Stimulated activated CD4-positive, alpha-beta T cell treated with anti-CD3 and anti-CD28 coated beads, Interleukin-1b, Interleukin-23, amount 100 ng/mL, for 1 hour (primary cell): ENCODE measurements around the gene TNFAIP1.

Experiments
- DNase-seq, 2 donors: peaks; one replicate each; pipeline ENCODE4 v3.0.0-alpha.2; 2020; ENCODE audit warnings: low read depth in 2 of 2

Gene TNFAIP1

DNA sequence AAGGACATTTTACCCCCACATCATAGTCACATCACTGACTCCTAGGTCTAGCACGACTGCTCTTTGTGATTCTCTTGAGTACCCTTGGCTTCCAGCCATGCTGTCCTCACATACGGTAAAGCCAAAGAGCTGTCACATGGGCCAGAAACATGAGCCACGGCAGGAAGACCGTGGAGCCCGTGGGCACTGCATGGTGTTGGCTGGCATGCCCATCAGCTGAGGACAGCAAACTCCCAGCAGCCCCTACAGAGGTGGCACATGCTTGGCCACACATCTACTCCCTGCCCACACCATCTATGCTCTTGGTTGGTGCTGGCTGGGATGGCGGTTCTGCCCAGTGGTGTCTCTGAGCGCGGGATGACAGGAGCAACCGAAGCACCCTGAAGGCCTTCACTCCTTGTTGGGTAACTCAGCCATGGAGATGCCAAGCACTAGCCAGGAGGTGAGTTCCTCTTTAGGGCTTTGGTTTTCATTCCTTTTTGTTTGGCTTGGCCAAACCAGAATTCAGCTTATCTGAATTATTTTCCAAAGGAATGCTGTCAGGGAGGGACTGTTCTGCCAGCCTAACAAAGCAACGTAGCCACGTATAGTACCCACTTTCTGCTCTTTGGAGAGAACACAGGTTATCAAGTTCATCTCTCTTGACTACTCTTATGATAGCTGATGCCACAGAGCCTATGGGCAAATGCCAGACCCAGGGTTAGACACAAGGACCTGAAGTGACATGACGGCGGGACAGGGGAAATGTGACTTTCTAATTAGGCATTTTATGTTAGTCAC lies 10.0 kb downstream of the TNFAIP1 start:
- no peak for DNase-seq

DNA sequence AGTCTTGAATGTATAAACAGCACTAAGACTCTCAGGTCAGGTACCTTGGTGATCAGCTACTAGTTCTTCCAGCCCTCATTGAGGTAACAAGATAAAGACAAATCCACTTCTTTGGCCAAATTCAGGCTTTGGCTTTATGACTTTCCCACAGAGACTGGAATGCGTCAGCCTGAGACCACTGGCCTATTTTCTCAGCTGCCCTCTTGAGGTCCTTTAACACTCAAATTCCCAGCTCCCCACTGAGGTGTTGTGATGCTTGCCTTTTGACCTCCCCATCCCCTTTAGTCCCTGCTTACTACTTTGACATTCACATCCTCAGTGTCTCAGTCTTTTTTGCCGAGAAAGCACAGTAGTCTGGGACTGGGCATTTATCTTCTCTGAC lies 10.6 kb downstream of the TNFAIP1 start:
- DNase-seq = no peak

DNA sequence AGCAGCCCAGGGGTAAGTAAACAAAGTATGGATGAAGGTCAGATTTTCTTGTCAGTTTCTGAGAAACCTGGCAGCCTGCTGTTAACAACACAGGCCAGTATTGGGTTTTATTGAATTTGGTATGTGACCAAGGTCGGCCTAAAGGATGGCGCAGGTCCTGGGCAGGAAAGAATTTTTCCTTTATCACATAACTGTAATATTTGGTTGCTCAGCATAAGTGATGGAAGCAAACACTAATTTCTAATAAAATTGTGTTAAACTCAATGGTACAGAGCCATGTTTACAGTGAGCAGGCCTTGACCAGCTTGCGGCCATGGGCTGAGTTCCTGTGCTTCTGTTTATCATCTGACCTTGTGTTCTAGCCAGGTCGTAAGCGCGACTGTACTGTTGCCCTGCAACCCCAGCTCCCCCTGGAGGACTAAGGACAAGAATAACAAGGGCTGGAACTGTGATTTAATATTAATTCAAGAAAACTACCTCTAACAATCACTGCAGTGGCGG lies 11.2 kb downstream of the TNFAIP1 start:
- no peak for DNase-seq

DNA sequence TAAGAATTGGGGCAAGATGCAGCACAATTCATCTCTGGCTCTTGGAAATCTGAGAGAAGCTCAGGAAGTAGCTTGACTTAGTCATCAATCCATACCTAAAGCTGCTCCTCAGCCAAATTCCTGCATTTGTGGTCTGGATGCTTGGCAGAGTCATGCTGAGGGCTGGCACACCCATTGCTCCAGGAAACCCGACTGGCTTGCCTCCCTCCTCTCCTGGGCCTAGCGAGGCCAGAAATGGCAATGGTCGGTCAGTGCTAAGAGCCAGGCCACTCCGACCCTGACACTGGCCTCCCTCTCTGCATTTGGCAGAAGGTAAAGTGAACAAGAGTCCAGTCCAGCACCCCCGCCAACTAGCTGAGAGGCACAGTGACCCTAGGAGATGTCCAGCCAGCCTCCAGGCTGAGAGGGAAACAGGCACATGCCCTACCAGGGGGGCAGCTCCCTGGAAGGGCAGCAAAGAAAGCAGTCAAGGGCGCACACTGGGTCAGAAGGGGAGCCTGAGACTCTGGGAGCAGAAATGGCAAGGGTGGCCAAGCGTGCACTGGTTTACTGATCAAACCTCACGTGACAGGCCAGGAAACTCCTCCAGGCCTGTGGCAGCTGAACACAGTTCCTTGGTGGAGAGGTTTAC lies 11.8 kb downstream of the TNFAIP1 start:
- no peak for DNase-seq

DNA sequence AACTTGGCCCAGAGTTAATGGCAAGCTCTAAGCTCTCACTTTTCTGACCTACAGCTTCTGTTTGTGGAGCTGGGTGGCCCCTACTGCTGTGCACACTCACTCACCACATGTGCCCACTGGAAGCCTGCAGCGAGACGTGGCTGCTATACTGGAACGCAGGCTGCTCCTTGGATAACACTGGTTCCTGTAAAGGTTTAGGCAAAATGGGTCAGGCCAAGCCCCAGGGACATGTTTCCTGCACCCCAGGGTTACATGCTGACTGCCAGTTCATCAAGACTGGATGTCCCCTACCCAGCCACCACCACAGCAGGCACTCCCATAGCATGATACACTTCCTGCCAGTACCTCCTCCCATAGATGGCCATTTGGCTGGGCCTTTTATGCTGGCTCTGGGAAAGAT lies 13.4 kb downstream of the TNFAIP1 start:
- DNase-seq = no peak

DNA sequence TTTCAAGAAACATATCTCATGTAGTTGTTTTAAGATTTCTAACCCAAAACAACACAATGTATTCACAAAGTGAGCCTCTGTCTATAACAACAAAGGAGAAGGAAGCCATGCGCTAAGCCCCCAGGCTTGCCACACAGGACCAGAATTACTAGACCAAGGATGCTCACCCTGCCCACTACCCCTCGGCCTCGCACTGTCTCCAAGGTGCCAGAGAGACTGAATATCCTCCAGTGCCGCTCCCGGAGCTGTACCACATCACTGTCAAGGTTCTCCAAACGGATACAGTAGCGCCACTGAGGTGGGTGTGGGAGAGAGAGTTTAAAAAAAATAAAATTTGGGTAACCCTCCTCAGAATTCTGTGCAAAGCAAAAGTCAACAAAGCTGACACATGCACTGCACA lies 14.7 kb downstream of the TNFAIP1 start:
- no peak for DNase-seq

DNA sequence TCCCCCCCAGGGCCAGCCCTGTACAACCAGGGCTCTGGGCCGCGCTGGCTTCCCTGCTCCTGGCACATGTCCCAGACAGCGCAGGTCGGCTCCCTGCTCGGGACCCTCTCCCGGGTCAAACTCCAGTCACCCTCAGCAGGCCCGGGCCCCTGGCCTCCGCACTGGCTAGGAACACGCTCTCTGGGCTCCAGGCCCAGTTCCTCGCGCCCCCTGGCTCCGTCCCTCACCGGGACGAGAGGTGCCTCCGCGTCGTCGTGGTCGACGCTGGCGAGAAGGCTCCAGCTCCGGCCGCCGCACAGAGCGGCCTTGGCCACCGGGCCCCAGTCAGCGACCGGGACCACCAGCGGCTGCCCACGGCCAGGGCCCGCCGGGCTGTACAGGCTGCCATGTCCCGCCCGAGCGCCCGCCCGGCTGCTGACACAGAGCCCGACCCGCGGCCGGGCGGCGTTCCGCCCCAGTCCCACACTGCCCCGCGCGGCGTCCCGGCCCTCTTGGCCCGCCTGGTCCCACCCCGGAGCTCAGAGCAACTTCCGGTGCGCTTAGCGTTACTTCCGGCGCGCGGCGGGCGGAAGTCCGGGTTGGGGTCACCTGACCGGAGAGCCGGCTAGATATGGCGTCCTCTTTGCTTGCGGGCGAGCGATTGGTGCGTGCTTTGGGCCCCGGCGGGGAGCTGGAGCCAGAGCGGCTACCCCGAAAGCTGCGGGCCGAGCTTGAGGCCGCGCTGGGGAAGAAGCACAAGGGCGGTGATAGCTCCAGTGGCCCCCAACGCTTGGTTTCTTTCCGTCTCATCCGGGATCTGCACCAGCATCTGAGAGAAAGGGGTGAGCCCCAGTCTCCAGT lies 21.7 kb downstream of the TNFAIP1 start, which contains the start of gene POLDIP2:
TSS of gene POLDIP2 (minus strand) at position 467 of the 840 bp plus-strand sequence. CDS start at position 388, 79 bp downstream.
- peak; percentile 87 to 89 for DNase-seq

DNA sequence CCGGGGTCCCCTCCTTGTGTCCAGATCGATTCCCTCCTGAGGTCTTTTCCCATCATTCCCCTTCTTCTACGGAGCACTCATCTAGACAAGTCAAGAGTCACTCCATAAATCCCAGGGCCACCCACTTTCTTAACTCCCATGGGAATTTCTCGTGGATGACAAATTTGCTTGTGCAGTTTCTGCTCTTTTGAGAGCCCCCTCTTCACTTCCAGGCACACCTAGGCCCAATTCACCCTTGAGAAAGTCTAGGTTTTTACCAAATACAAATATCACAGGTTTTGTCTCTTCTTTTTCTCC lies 22.3 kb downstream of the TNFAIP1 start:
- no peak for DNase-seq

DNA sequence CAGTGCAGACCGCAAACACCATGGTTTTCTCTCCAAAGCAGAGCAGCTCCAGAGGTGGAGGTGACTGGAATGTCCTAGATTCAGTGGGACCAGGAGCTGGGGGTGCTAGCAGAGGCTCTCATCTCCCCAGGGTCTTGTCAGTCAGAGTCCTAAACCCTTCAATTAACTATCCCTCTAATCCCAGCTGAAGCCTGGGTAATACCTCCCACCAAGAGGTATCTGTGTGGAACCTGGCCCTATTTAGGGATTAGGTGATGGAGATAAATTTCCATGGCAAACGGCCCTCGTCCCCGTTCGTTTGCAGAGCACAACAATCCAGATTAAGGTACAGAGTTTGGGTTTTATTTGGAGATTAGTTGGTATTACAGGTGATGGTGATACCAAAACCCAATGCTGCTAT lies 27.6 kb downstream of the TNFAIP1 start:
- no peak for DNase-seq

DNA sequence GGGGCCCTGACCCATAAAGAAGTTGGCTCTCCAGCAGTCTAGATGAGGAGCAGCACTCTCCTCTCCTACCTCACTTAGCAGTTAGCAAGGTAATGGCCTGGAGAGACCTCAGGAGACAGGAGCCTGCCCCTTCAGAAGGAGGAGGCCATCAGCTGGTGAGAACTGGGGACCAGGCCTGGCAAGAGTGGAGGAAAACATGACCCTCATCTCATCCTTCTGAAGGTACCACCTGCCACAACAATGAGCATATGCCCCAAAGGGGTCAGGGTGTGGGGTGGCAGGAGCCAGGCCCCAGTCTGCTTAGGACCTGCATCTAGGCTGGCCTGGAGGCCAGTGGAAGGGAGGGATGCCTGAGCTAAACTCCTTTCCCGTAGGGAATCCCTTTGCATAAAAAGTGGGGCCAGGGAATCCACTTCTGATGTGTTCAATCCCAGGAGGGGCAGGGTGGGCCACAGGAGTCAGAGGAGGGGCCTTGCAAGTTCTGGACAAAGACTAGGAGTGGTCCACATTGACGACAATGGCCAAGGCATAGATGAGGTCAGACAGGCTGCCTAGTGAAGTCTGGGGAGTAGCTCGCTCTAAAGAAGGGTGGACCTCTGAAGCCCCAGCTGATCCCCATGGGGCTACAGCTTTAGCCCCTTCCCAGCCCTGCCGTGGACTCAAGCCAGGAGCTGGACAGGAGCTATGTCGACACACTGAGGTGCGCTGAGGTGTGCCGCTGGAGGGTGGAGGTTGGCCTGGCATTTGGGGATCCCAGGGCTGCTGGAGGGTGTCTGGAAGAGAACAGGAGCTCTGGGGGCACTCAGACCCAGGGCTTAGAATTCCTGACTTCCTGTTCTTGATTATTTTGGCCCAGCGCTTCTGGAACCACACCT lies 28.5 kb downstream of the TNFAIP1 start:
- no peak for DNase-seq

DNA sequence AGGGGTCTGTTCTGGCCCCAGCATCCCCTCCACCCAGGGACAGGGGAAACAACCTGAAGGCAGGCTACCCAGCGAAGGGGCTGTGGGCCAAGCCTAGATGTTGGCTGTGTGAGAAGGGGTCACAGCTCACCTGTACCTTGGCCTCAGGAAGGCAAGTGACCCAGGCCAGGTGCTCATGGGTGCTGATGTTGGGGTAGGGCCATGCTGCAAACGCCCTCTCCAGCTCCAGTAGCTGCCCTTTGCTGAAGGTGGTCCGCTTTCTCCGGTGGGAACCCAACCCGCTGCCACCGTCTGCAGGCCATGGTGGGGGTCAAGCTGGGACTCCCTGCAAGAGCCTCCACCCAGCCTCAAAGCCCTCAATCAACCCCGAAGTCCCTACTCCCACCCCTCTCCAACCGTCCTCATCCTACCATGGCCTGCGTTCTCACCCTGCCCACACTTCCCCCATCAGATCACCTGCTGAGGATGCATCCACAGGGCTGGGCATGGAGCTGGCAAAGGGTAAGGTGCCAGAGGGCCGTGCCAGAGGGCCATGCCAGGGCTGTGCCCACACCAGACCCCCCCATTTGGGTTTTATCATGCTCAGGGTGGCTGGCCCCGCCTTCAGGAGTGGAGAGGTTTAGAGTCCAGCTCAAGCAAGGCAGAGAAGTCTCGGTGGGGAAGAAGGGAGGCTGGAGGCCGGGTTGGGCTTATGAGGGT lies 29.3 kb downstream of the TNFAIP1 start, which contains the start of gene SEBOX:
TSS of gene SEBOX (minus strand) at position 535 of the 699 bp plus-strand sequence. CDS start at position 487, 48 bp downstream.
- no peak for DNase-seq

DNA sequence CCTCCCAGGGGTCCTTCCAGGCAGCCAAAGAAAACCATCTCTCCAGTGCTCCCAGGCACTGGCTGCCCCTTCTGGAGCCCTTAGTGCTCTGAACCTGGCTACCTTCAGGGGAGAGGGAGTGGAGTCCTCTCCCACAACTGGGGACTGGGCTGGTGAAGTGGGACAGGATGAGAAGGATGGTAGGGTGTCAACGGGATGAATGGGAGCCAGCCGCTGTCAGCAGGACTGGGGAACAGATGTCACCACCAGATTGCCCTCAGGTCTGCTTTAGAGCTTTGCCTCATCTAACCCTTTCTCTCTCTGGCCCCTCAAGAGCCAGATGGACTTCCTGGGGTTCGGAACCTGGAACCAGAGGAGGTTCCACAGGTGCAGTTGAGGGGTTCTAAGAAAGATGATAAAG lies 29.9 kb downstream of the TNFAIP1 start:
- no peak for DNase-seq

DNA sequence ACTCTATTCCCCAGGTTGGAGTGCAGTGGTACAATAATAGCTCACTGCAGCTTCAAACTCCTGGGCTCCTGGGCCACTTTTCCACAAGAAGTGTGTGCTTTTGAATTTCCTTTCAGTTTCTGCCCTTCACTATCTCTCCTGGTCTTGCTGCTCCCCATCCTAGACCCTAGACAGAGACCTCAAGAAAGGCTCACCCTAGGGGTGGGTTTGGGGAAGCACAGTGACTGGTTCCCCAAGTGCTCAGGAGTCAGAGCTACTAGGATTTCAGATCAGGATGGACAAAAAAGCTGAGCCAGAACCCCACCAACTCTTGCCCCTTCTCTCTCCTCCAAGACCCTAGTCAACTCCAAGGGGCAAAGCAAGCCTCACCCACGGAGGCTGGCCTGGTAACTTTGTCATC lies 31.0 kb downstream of the TNFAIP1 start:
- no peak for DNase-seq

DNA sequence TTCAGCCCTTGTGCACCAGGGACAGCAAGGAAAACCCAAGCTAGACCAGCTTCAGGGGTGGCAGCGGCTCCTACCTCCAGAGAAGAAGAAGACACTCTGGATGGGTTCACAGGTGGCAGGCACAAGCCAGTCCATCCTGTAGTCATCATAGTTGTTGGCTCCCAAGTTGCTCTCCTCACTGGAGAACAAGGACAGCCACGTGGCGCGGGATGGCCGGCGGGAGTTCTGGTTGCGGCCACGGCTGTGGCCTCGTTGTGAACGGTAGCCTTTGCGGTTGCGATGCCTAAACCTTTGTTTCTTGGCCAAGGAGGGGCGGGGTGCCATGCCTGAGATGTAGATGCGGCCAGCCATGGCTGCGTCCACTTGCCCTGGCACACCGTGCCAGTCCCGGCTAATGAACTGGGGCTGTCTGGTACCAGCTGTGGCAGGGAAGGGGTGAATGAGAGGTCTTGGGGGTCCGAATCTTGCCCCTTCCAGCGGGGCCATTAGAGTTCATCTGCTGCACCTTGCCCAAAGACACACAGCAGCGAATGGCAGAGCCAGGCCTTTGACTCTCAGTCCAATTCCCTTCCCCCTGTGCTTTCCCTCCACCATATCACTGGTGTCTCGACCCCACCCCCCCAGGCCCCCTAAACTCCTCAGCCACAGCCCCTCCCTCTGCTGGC lies 32.2 kb downstream of the TNFAIP1 start:
- no peak for DNase-seq

DNA sequence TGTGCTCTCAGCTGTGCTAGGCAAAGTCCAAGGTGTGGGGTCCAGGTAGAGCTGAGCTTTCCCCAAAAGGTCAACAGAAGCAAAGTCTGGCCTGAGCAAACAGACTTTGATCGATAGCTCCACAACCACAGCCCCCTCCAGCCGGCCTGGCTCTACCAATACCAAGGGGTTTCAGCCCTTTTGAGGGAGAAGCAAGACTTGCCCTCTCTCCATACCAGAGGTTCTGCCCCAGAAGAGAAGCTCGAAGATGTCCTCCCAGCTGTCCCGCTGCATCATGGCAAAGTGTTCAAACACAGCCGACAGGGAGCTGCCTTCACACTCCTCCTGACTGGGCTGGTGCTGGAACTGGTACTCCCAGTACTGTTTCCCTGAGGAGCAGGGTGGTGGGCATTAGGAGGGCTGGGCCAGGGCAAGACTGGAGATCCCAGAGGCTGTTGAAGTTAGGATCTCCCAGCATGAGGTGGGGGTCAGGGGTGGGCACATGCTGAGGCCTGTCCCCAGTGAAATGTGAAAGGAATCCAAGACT lies 32.8 kb downstream of the TNFAIP1 start:
- DNase-seq = no peak

DNA sequence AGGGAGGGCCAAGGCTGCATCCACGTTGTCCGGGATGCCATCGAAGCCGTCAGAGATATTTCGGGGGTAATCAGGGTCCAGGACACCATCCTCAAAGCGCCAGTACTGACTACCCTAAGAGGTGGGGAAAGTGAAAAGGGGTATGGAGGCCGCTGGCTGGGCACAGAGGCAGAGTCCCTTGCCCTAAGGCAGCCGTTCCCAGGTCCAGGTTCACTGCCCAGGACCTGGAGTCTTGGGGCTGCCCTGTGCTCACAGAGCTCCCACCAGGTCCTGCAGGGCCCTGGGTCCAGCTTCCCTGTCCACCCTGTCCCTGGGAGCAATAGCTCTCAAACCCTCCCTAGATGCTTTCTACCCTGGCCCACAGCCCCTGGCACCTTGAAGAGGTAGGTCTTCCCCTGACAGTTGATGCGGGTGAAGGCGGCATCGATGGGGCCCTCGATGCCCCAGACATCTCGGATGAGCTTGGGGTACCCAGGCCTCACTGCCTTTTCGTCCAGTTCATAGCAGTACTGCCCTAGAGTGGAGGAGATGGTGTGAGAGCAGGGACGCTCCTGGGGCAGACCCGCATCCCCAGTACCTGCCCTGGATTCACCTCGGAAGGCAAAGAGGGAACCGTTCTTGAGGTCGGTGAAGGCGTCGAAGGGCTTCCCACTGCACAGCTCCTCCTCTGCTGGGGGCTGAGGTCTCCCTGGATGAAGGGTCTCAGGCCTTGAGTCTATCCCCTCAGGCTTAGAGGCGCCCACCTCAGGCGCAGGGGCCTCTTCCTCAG lies 33.5 kb downstream of the TNFAIP1 start:
- no peak for DNase-seq

DNA sequence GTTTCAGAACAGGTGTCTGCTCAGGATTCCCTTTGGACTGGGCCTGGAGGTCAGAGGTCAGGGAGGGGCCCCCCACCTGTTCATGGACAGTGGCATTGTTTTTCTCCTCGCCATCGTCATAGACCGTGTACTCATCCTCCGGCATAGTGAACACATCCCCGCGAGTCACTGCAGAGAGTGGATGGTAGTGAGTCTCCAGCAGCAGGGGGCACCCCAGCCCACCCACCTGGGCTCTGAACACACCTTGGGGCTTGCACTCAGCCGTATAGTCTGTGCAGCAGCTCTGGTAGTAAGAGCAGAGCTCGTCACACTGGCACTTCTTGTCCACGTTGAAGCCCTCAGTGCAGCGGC lies 34.1 kb downstream of the TNFAIP1 start:
- no peak for DNase-seq

DNA sequence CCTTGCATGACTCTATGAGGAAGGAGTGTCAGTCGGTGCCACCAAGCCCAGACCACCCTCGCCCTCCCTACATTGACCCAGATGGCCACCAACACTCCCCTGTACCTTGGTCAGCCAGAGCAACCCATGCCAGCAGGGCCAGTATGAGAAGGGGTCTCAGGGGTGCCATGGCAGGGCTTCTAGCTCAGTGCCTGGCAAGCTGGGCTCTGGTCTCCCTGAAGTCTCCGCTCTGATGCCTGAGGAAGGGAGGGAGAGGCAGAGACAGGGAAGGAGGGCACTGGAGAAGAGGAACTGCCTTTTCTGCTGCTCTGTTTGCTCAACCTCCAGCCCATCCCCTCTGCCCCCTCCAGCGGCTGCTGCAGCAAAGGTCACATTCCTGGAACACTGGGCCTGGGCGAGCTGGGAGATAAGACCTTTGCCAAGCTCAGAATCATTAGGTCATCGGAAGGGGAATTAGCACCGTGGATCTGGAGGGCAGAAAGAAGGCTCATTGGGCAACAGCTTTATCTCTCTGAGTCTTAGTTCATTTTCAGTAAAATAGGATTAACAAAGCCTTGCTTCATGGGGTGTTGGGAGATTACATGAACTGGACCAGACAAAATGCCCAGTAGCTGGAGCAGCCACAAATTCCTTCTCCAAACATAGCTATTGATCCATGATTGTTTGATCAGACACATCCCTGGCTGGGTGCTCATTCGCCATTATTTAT lies 34.6 kb downstream of the TNFAIP1 start, which contains the start of gene VTN:
TSS of gene VTN (minus strand) at position 273 of the 709 bp plus-strand sequence. CDS start at position 169, 104 bp downstream.
- DNase-seq = no peak

DNA sequence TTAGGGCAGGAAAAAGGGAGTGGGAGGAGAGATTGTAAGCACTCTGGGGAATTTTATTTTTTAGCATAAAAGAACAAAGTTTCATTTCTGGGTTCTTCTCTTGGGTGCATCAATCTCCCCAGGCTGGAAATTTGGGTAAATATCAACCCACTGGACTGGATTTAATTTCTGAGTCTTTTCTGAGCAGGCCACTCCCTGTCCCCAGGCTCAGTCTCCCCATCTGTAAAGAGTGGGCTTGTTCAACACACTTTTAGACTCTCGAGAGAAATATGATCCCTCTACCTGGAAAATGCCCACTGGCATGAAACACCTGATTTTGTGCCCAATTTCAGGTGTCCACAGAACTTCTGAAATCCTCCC lies 35.2 kb downstream of the TNFAIP1 start:
- DNase-seq = no peak
